Mucosa of descending colon (tissue), 3 donors: ENCODE measurements around the gene LENG1. TPM values are rescaled to one million over a fixed set of nuclear protein-coding genes. Genes with fewer than 3 reads are reported as not detected.

Experiments used
- ATAC-seq: fragments of 200-7000 bp; cut with Tn5 transposase; one replicate; pipeline ENCODE4 v1.9.1; 2020; ENCODE audit warnings: mild to moderate bottlenecking, moderate library complexity
- DNase-seq, 3 donors: peaks; one replicate each; pipeline ENCODE4 v3.0.0-alpha.2; 2020
- H3K36me3 ChIP-seq: fragments of 200-600 bp; one replicate; pipeline ENCODE4 v1.8.0; 2021; ENCODE audit warnings: low read depth, mild to moderate bottlenecking
- H3K4me1 ChIP-seq: fragments of 200-600 bp; one replicate; pipeline ENCODE4 v1.8.0; 2021; ENCODE audit warnings: low read depth, mild to moderate bottlenecking
- H3K4me3 ChIP-seq: fragments of 200-600 bp; one replicate; pipeline ENCODE4 v1.8.0; 2021; ENCODE audit warnings: mild to moderate bottlenecking
- H3K9me3 ChIP-seq: fragments of 200-600 bp; one replicate; pipeline ENCODE4 v1.8.0; 2021; ENCODE audit warnings: mild to moderate bottlenecking
- CTCF ChIP-seq: fragments of 200-600 bp; IDR thresholded peaks from one replicate; pipeline ENCODE4 v1.8.0; 2022; ENCODE audit warnings: antibody characterized with exemption, mild to moderate bottlenecking
- intact Hi-C, 2 donors: fragments of 100-400 bp; cut with DNase I in 1 of 2; cut with micrococcal nuclease in 1 of 2; formaldehyde crosslinking; loops; one replicate each; pipeline versions ENCODE4 v1.11.0 to v1.11.1; 2022; cut with DNase I, micrococcal nuclease
- total RNA-seq, 3 donors: library from RNA; stranded (reverse); fragmentation: NEBNext Ultra II Directional in 2 of 3; extraction: Animal tissue kit (Norgen Biotek cat#: 25700) in 2 of 3; gene quantifications; one replicate each; pipeline versions ENCODE4 v1.2.1 to v1.2.4, GENCODE V29; 2021 to 2023
- donor health status: DM: no; HTN: no; CAD: no; lungs with moderate emphysema.
- donor health status: DM: no; HTN: no; CAD: no.
- donor health status: DM: no; HTN: yes; CAD: no.

The LENG1 gene
- total RNA-seq, 3 donors from 2014 or later, result 7.5 to 10.8 (median 8.0) TPM

- H3K4me3 ChIP-seq, result no peak overlapping the region
- no peak for ATAC-seq
- no peaks in the 10 kb centered on the region for H3K36me3 ChIP-seq
- H3K9me3 ChIP-seq, result no peaks in the 10 kb centered on the region
- TF ChIP-seq CTCF, result no peak
- intact Hi-C loops, result loop anchor here (5.0 kb wide), 1 partner anchor 63 kb away; no protein-coding TSS in a partner anchor
- H3K4me1 ChIP-seq, result peaks cover 10% of the 10 kb centered on the region
- DNase-seq, result peak in 1 of 3 donors; percentile 39
Observed at GRCh38 chr19:54169149-54169740, 9.7 kb upstream of the LENG1 start.

- ATAC-seq (peak; percentile 72), DNase-seq (peak; percentile 93 to 99 (median 97))
- Histone ChIP-seq H3K36me3 (no peaks in the 10 kb centered on the region), H3K4me3 (no peak overlapping the region), H3K4me1 (peaks cover 19% of the 10 kb centered on the region), H3K9me3 (no peaks in the 10 kb centered on the region)
- TF ChIP-seq CTCF, result peak; percentile 96
- intact Hi-C loops, result loop anchor here (5.0 kb wide), 1 partner anchor 64 kb away; no protein-coding TSS in a partner anchor
Observed at GRCh38 chr19:54168174-54168917, 8.8 kb upstream of the LENG1 start.

- no peaks in the 10 kb centered on the region for H3K36me3 ChIP-seq
- ATAC-seq, result no peak
- no peak overlapping the region for H3K4me3 ChIP-seq
- peak in 2 of 3 donors; percentile 59 to 68 for DNase-seq
- intact Hi-C loops, result loop anchor here (5.0 kb wide), 1 partner anchor 67 kb away; no protein-coding TSS in a partner anchor
- no peak for TF ChIP-seq CTCF
- no peaks in the 10 kb centered on the region for H3K9me3 ChIP-seq
- H3K4me1 ChIP-seq, result peaks cover 48% of the 10 kb centered on the region
Observed at GRCh38 chr19:54165222-54165621, 5.7 kb upstream of the LENG1 start.

- peak; percentile 89 to 97 (median 92) for DNase-seq
- H3K4me1 ChIP-seq, result peaks cover 49% of the 10 kb centered on the region
- intact Hi-C loops, result loop anchor here (5.0 kb wide), 1 partner anchor 68 kb away; no protein-coding TSS in a partner anchor
- no peak overlapping the region for H3K4me3 ChIP-seq
- H3K9me3 ChIP-seq, result no peaks in the 10 kb centered on the region
- TF ChIP-seq CTCF, result no peak
- peak; percentile 60 for ATAC-seq
- H3K36me3 ChIP-seq, result no peaks in the 10 kb centered on the region
Observed at GRCh38 chr19:54164369-54165068, 5.0 kb upstream of the LENG1 start.

GRCh38 chr19:54162884-54163283 lies 3.4 kb upstream of the LENG1 start:
- no peak overlapping the region for H3K4me3 ChIP-seq
- H3K9me3 ChIP-seq, result no peaks in the 10 kb centered on the region
- no peaks in the 10 kb centered on the region for H3K36me3 ChIP-seq
- ATAC-seq, result no peak
- intact Hi-C loops, result no loop called here
- no peak for TF ChIP-seq CTCF
- peak in 2 of 3 donors; percentile 39 to 55 for DNase-seq
- peaks cover 54% of the 10 kb centered on the region for H3K4me1 ChIP-seq
